ENCODE results near the gene GRIK2.

- TF ChIP-seq SMC3 (IDR thresholded peaks at IDR 0.05; ENCODE audit: low read depth, low read length) = no peak
- TF ChIP-seq CTCF (conservative IDR thresholded peaks at IDR 0.05; ENCODE audit: low read depth, low read length) = no peak
- TF ChIP-seq POLR2A (IDR thresholded peaks at IDR 0.05; ENCODE audit: low read depth, low read length) = no peak
- no peak for TF ChIP-seq BHLHE40 (IDR thresholded peaks at IDR 0.05; ENCODE audit: low read depth, low read length)
Observed at GRCh38 chr6:101516578-101516977, 123.1 kb downstream of the GRIK2 start.

Data from IMR-90 (cell line).